GM12892 (cell line): ENCODE data around the gene CEP128.

Experiments used
- POLR2A ChIP-seq: IDR thresholded peaks from 2 replicates; pipeline ENCODE4 v1.6.1; 2011; ENCODE audit warnings: low read depth, low read length, control low read depth
- POLR2AphosphoS5 ChIP-seq: IDR thresholded peaks from 2 replicates; pipeline ENCODE4 v1.6.1; 2011; ENCODE audit warnings: low read depth, low read length, control low read depth

- TF ChIP-seq POLR2A: no peak
- no peak for TF ChIP-seq POLR2AphosphoS5
Measured at GRCh38 chr14:80988735-80989429, 47.3 kb upstream of the CEP128 start.
